Heart right ventricle (tissue), 16 donors: Measurements from ENCODE around the gene BFAR. TPM values are rescaled to one million over a fixed set of nuclear protein-coding genes. Genes with fewer than 3 reads are reported as not detected.
A peak's percentile ranks its signal among the peaks of the same experiment; 100 is the strongest.

Source experiments
- ATAC-seq, 8 donors: fragments of 200-7000 bp; cut with Tn5 transposase; one replicate each; pipeline ENCODE4 v1.9.1; 2020; ENCODE audit warnings: mild to moderate bottlenecking in 8 of 8, moderate library complexity in 8 of 8, moderate number of reproducible peaks in 1 of 8
- DNase-seq, 2 donors: peaks; one replicate each; pipeline ENCODE4 v3.0.0-alpha.2; 2020
- H3K27ac ChIP-seq, 10 donors: fragments of 200-600 bp; sonication (generic) in 2 of 10; one replicate each; pipeline versions ENCODE4 v1.5.0 to v1.8.0; 2020 to 2022; ENCODE audit warnings: mild to moderate bottlenecking in 3 of 10
- H3K27me3 ChIP-seq, 7 donors: fragments of 200-600 bp; one replicate each; pipeline ENCODE4 v1.8.0; 2021 to 2022; ENCODE audit warnings: mild to moderate bottlenecking in 2 of 7
- H3K36me3 ChIP-seq, 9 donors: fragments of 200-600 bp; sonication (generic) in 1 of 9; one replicate each; pipeline versions ENCODE4 v1.5.0 to v1.8.0; 2020 to 2022; ENCODE audit warnings: mild to moderate bottlenecking in 2 of 9
- H3K4me1 ChIP-seq, 9 donors: fragments of 200-600 bp; sonication (generic) in 1 of 9; one replicate each; pipeline versions ENCODE4 v1.5.0 to v1.8.0; 2020 to 2022; ENCODE audit warnings: mild to moderate bottlenecking in 4 of 9
- H3K4me3 ChIP-seq, 10 donors: fragments of 200-600 bp; sonication (generic) in 2 of 10; one replicate each; pipeline versions ENCODE4 v1.5.0 to v1.8.0; 2020 to 2022; ENCODE audit warnings: mild to moderate bottlenecking in 7 of 10, moderate library complexity in 2 of 10
- H3K9me3 ChIP-seq, 11 donors: fragments of 200-600 bp in 10 of 11; sonication (generic) in 2 of 11; one replicate each; pipeline versions ENCODE4 v1.5.0 to v1.8.0; 2013 to 2022; ENCODE audit warnings: mild to moderate bottlenecking in 2 of 11, control low read depth in 1 of 11, moderate library complexity in 1 of 11
- WGBS, 2 donors: extraction: QIAGEN DNeasy Blood & Tissue Kit; methylation state at CpG; one replicate each; pipeline ENCODE4 v1.1.7; 2013; ENCODE audit warnings: inconsistent platforms in 1 of 2; 5-methylcytosine and 5-hydroxymethylcytosine counted together
- intact Hi-C, 10 donors: fragments of 100-400 bp; cut with DNase I; formaldehyde crosslinking; loops; one replicate each; pipeline versions ENCODE4 v1.11.1 to v1.14.2; 2022
- polyA plus RNA-seq, 2 donors: library from polyadenylated mRNA; stranded (reverse); fragments of 200-250 nt; gene quantifications; one replicate each; pipeline ENCODE4 v1.2.3, GENCODE V29; 2013
- total RNA-seq, 10 donors: library from RNA; stranded (reverse); fragmentation: NEBNext Ultra II Directional in 3 of 10; extraction: Animal tissue kit (Norgen Biotek cat#: 25700) in 3 of 10; gene quantifications; one replicate each; pipeline versions ENCODE4 v1.2.1 to v1.2.4, GENCODE V29; 2021 to 2023
- TF ChIP-seq, protein P1 (sequence below), 9 donors: fragments of 200-600 bp; sonication (generic) in 2 of 9; IDR thresholded peaks; one replicate each; pipeline versions ENCODE4 v1.5.0 to v1.8.0; 2021 to 2022; ENCODE audit warnings: antibody characterized with exemption in 9 of 9, mild to moderate bottlenecking in 5 of 9, moderate library complexity in 1 of 9
- donor health status: Arrhythmogenic right ventricular cardiomyopathy.
- donor health status: ischemic (EF 13 %, LVEDD 7.1; RV severe dilation, severe dysfunction).
- donor health status: healthy with polysubstance abuse.
- donor health status: DM: no; HTN: yes; CAD: no.
- donor health status: DM: no; HTN: no; CAD: no.
- donor health status: ischemic (EF 25% LVEDD 6.9; RV normal size, moderate dysfunction).
- donor health status: ischemic (EF 25% LVEDD 5.7; RV mildly dilated, moderate dysfunction).
- donor health status: healthy.
- donor health status: DM: yes; HTN: yes; CAD: no.
- donor health status: Ischemic cardiomyopathy.
- donor health status: ischemic (EF 35%, LVEDD 5.7; RV mildly dilated, moderate dysfunction).
- donor health status: nonischemic (EF 11% LVEDD 7.7; RV severe dilation, severe dysfunction).
- donor health status: DM: yes; HTN: yes; CAD: no.
- donor health status: PGD.
- donor health status: ischemic (EF 29% LVEDD 5.4; RV normal size, mild dysfunction).
- donor health status: nonischemic (EF 23%, LVEDD 6.1; RV moderate dilation, normal function).

BFAR gene
- total and polyA plus RNA-seq, 12 donors = 21.7 to 42.5 (median 34.9) TPM

- WGBS, 2 donors = 95 to 97% methylated on average over 4 of the region's 4 CpGs
- DNase-seq = no peak
- Histone ChIP-seq H3K4me3 (no peak overlapping the region), H3K36me3 (peaks cover 0 to 100% (median 51%) of the 10 kb centered on the region in 9 donors), H3K27me3 (no peaks in the 10 kb centered on the region), H3K27ac (no peak overlapping the region), H3K4me1 (no peaks in the 10 kb centered on the region), H3K9me3 (no peaks in the 10 kb centered on the region)
- TF ChIP-seq, protein P1, sequence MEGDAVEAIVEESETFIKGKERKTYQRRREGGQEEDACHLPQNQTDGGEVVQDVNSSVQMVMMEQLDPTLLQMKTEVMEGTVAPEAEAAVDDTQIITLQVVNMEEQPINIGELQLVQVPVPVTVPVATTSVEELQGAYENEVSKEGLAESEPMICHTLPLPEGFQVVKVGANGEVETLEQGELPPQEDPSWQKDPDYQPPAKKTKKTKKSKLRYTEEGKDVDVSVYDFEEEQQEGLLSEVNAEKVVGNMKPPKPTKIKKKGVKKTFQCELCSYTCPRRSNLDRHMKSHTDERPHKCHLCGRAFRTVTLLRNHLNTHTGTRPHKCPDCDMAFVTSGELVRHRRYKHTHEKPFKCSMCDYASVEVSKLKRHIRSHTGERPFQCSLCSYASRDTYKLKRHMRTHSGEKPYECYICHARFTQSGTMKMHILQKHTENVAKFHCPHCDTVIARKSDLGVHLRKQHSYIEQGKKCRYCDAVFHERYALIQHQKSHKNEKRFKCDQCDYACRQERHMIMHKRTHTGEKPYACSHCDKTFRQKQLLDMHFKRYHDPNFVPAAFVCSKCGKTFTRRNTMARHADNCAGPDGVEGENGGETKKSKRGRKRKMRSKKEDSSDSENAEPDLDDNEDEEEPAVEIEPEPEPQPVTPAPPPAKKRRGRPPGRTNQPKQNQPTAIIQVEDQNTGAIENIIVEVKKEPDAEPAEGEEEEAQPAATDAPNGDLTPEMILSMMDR (IDR thresholded peaks at IDR 0.05) = no peak
- intact Hi-C loops = loop anchor here in 2 of 10 donors (10.0 kb wide), 2 partner anchors 61 to 351 kb away; no protein-coding TSS in a partner anchor
- ATAC-seq = no peak
These were observed 16.5 kb upstream of the BFAR start for GRCh38 chr16:14616280-14616679.

DNA sequence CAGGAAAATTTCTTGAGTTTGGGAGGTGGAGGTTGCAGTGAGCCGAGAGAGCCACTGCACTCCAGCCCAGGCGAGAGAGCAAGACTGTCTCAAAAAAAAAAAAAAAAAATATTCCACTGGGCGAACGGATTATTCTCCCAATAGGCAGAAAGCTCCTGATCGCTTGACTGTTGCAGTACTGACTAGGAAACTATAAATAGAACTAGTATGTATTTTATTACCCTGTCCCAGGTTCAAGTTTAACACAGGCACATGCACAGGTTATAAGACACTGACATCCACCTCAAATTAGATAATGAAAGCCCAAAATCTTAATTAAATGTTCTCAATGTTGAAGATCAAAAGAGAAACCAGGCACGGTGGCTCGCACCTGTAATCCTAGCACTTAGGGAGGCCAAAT is 14.2 kb upstream of the BFAR start:
- TF ChIP-seq, protein P1 (IDR thresholded peaks at IDR 0.05) = no peak
- no peak for DNase-seq
- H3K36me3 ChIP-seq = peaks cover 0 to 100% (median 54%) of the 10 kb centered on the region in 9 donors
- no peak overlapping the region for H3K27ac ChIP-seq
- WGBS, 2 donors = 94 to 98% methylated on average over 7 of the region's 7 CpGs
- no peaks in the 10 kb centered on the region for H3K4me1 ChIP-seq
- intact Hi-C loops = loop anchor here in 2 of 10 donors (10.0 kb wide), 2 partner anchors 64 to 354 kb away; no protein-coding TSS in a partner anchor
- ATAC-seq = no peak
- H3K27me3 ChIP-seq = no peaks in the 10 kb centered on the region
- no peak overlapping the region for H3K4me3 ChIP-seq
- H3K9me3 ChIP-seq = no peaks in the 10 kb centered on the region

GRCh38 chr16:14627078-14627477 is 5.7 kb upstream of the BFAR start:
- no peaks in the 10 kb centered on the region for H3K9me3 ChIP-seq
- H3K27ac ChIP-seq = no peak overlapping the region
- DNase-seq (no peak), ATAC-seq (no peak)
- no peaks in the 10 kb centered on the region for H3K27me3 ChIP-seq
- intact Hi-C loops = no loop called here
- WGBS, 2 donors = 93 to 96% methylated on average over 4 of the region's 4 CpGs
- peaks cover 0 to 34% (median 20%) of the 10 kb centered on the region in 9 donors for H3K4me1 ChIP-seq
- peaks cover 0 to 69% (median 34%) of the 10 kb centered on the region in 9 donors for H3K36me3 ChIP-seq
- H3K4me3 ChIP-seq = no peak overlapping the region
- TF ChIP-seq, protein P1 (IDR thresholded peaks at IDR 0.05) = no peak

- peaks cover 0 to 41% (median 31%) of the 10 kb centered on the region in 9 donors for H3K4me1 ChIP-seq
- TF ChIP-seq, protein P1 (IDR thresholded peaks at IDR 0.05) = no peak
- peak overlapping the region; percentile 80 to 97 (median 90) for H3K4me3 ChIP-seq
- no peaks in the 10 kb centered on the region for H3K27me3 ChIP-seq
- H3K9me3 ChIP-seq = no peaks in the 10 kb centered on the region
- WGBS, 2 donors = 60 to 62% methylated on average over 12 of the region's 12 CpGs
- intact Hi-C loops = no loop called here
- DNase-seq (no peak), ATAC-seq (no peak)
- peak overlapping the region in 9 of 10 donors; percentile 88 to 98 (median 94) for H3K27ac ChIP-seq
- peaks cover 0 to 50% (median 26%) of the 10 kb centered on the region in 9 donors for H3K36me3 ChIP-seq
These were observed 3.7 kb upstream of the BFAR start for GRCh38 chr16:14628806-14629611.
